Keratinocyte (primary cell): ENCODE measurements around the gene ATP4A. TPM values are rescaled to one million over a fixed set of nuclear protein-coding genes. Genes with fewer than 3 reads are reported as not detected.

Source experiments
- DNase-seq: peaks from one replicate; pipeline ENCODE4 v3.0.0-alpha.2; 2011; ENCODE audit warnings: low read depth, missing footprints, low spot score
- FAIRE-seq: peaks from 2 replicates; lab custom pipeline; 2011; peaks lifted over from hg19 to GRCh38; lab: Jason Lieb, UNC
- H2AFZ ChIP-seq: 2 replicates; pipeline ENCODE4 v1.6.0; 2012; ENCODE audit warnings: low read length, control low read depth, inconsistent platforms; ENCODE audit not compliant: control insufficient read depth
- H3K27ac ChIP-seq: 2 replicates; pipeline ENCODE4 v1.5.1; 2011; ENCODE audit warnings: low read length; ENCODE audit not compliant: control insufficient read depth, insufficient read depth
- H3K27me3 ChIP-seq: 3 replicates; pipeline ENCODE4 v1.6.0; 2011; ENCODE audit warnings: low read length; ENCODE audit not compliant: control insufficient read depth, insufficient read depth; ENCODE audit errors: extremely low read depth
- H3K36me3 ChIP-seq, 2 experiments: 2 replicates in 1 of 2; 3 replicates in 1 of 2; pipeline ENCODE4 v1.5.1; 2011; ENCODE audit warnings: low read length in 2 of 2, mild to moderate bottlenecking in 1 of 2; ENCODE audit not compliant: control insufficient read depth in 2 of 2, insufficient read depth in 2 of 2; ENCODE audit errors: extremely low read depth in 1 of 2
- H3K4me1 ChIP-seq: 3 replicates; pipeline ENCODE4 v1.5.1; 2011; ENCODE audit warnings: low read length; ENCODE audit not compliant: control insufficient read depth, insufficient read depth; ENCODE audit errors: extremely low read depth
- H3K4me2 ChIP-seq: 3 replicates; pipeline ENCODE4 v1.6.0; 2011; ENCODE audit warnings: low read depth, low read length; ENCODE audit not compliant: control insufficient read depth, insufficient read depth; ENCODE audit errors: extremely low read depth
- H3K4me3 ChIP-seq, 3 experiments: fragments of 200-600 bp in 1 of 3; sonication (generic) in 1 of 3; 2 replicates in 2 of 3; 3 replicates in 1 of 3; pipeline ENCODE4 v1.5.1; 2011 to 2016; ENCODE audit warnings: low read length in 3 of 3, mild to moderate bottlenecking in 3 of 3, control low read depth in 2 of 3, inconsistent platforms in 1 of 3, low read depth in 1 of 3, mixed read lengths in 1 of 3, mixed run types in 1 of 3, moderate library complexity in 1 of 3; ENCODE audit not compliant: control insufficient read depth in 2 of 3, insufficient read depth in 2 of 3; ENCODE audit errors: extremely low read depth in 1 of 3
- H3K79me2 ChIP-seq: 2 replicates; pipeline ENCODE4 v1.6.0; 2012; ENCODE audit warnings: low read length; ENCODE audit not compliant: control insufficient read depth, insufficient read depth
- H3K9ac ChIP-seq: 3 replicates; pipeline ENCODE4 v1.6.0; 2011; ENCODE audit warnings: low read length; ENCODE audit not compliant: control insufficient read depth, insufficient read depth; ENCODE audit errors: extremely low read depth
- H3K9me1 ChIP-seq: 3 replicates; pipeline ENCODE4 v1.6.0; 2011; ENCODE audit warnings: low read length; ENCODE audit not compliant: control insufficient read depth, insufficient read depth; ENCODE audit errors: extremely low read depth
- H3K9me3 ChIP-seq: 2 replicates; pipeline ENCODE4 v1.5.1; 2012; ENCODE audit warnings: low read depth, low read length; ENCODE audit not compliant: control insufficient read depth
- H4K20me1 ChIP-seq: 3 replicates; pipeline ENCODE4 v1.6.0; 2011; ENCODE audit warnings: low read length; ENCODE audit not compliant: control insufficient read depth, insufficient read depth; ENCODE audit errors: extremely low read depth
- CTCF ChIP-seq, 3 experiments: IDR thresholded peaks in 1 of 3; conservative IDR thresholded peaks in 1 of 3; optimal IDR thresholded peaks in 1 of 3; 2 replicates in 2 of 3; 3 replicates in 1 of 3; pipeline versions ENCODE3 to v1.5.1; 2011; ENCODE audit warnings: low read length in 3 of 3, mild to moderate bottlenecking in 3 of 3, moderate library complexity in 2 of 3, control low read depth in 1 of 3, inconsistent platforms in 1 of 3; ENCODE audit not compliant: insufficient read depth in 2 of 3; ENCODE audit errors: extremely low read depth in 1 of 3
- EZH2 ChIP-seq: IDR thresholded peaks from one replicate; pipeline ENCODE4 v1.6.1; 2012; ENCODE audit warnings: inconsistent platforms, mild to moderate bottlenecking, low read length, moderate library complexity
- dilution Hi-C: fragments of 300-500 bp; cut with MboI; formaldehyde crosslinking; loops from one replicate; pipeline ENCODE4 v1.7.0; 2020; ENCODE audit warnings: low sequenced_read_pairs; ENCODE audit not compliant: extremely low pct_ligation_motif_present
- polyA plus RNA-seq, 5 experiments: library from polyadenylated mRNA; depleted of rRNA in 3 of 5; stranded (reverse) in 3 of 5; stranded (forward) in 1 of 5; unstranded in 1 of 5; fragments of >200 nt; gene quantifications; 1 replicate in 1 of 5; 2 replicates in 3 of 5; 3 replicates in 1 of 5; pipeline versions ENCODE4 v1.2.1 to v1.2.3, GENCODE V29; 2011 to 2012; ENCODE audit warnings: missing spikeins in 2 of 5, low read depth in 1 of 5, low replicate concordance in 1 of 5

ATP4A gene
- polyA plus RNA-seq, 1 donor (not counting 4 experiments of a cell fraction or from before 2014, with no cell fraction given): not detected

- dilution Hi-C loops: no loop called here
- FAIRE-seq: no peak
- peaks cover 11 to 14% of the 10 kb centered on the region in 2 experiments for H3K36me3 ChIP-seq
Observed at GRCh38 chr19:35546532-35546931, 16.9 kb downstream of the ATP4A start.

GRCh38 chr19:35545855-35546381 is 17.5 kb downstream of the ATP4A start:
- peak overlapping the region; percentile 93 for H3K9ac ChIP-seq
- no peaks in the 10 kb centered on the region for H3K9me3 ChIP-seq
- TF ChIP-seq EZH2: no peak
- no peak for TF ChIP-seq CTCF (optimal IDR thresholded peaks at IDR 0.05 in 1 of 3, IDR thresholded peaks at IDR 0.05 in 1 of 3, conservative IDR thresholded peaks at IDR 0.05 in 1 of 3; ENCODE audit: extremely low read depth in 1 of 3, insufficient read depth in 2 of 3, low read length in 3 of 3)
- H3K79me2 ChIP-seq: peaks cover 32% of the 10 kb centered on the region
- peak overlapping the region; percentile 87 for H2AFZ ChIP-seq
- H3K4me1 ChIP-seq: peaks cover 15% of the 10 kb centered on the region
- peak overlapping the region; percentile 87 to 96 (median 90) for H3K4me3 ChIP-seq
- no peaks in the 10 kb centered on the region for H3K27me3 ChIP-seq
- peak overlapping the region; percentile 98 for H3K4me2 ChIP-seq
- FAIRE-seq (peak; percentile 20), DNase-seq (no peak)
- dilution Hi-C loops: no loop called here
- H3K36me3 ChIP-seq: peaks cover 9 to 13% of the 10 kb centered on the region in 2 experiments
- peak overlapping the region; percentile 88 for H3K27ac ChIP-seq
- H3K9me1 ChIP-seq: no peaks in the 10 kb centered on the region
- no peaks in the 10 kb centered on the region for H4K20me1 ChIP-seq

More at GRCh38 chr19:35546532-35546931, 16.9 kb downstream of the ATP4A start:
- H3K4me2 ChIP-seq: peak overlapping the region; percentile 98
- TF ChIP-seq CTCF (optimal IDR thresholded peaks at IDR 0.05 in 1 of 3, IDR thresholded peaks at IDR 0.05 in 1 of 3, conservative IDR thresholded peaks at IDR 0.05 in 1 of 3; ENCODE audit: extremely low read depth in 1 of 3, insufficient read depth in 2 of 3, low read length in 3 of 3): no peak
- no peak for TF ChIP-seq EZH2
- H3K9me1 ChIP-seq: no peaks in the 10 kb centered on the region
- H3K79me2 ChIP-seq: peaks cover 32% of the 10 kb centered on the region
- no peaks in the 10 kb centered on the region for H4K20me1 ChIP-seq
- H3K9me3 ChIP-seq: no peaks in the 10 kb centered on the region
- H3K27ac ChIP-seq: peak overlapping the region; percentile 88
- peaks cover 15% of the 10 kb centered on the region for H3K4me1 ChIP-seq
- H2AFZ ChIP-seq: no peak overlapping the region
- H3K9ac ChIP-seq: peak overlapping the region; percentile 93
- no peaks in the 10 kb centered on the region for H3K27me3 ChIP-seq
- no peak for DNase-seq
- peak overlapping the region; percentile 87 to 96 (median 90) for H3K4me3 ChIP-seq
